SK-N-SH treated with all-trans-retinoic acid at 6 μM for 48 hours (cell line): ENCODE data around the gene LDLRAP1.
A peak's percentile ranks its signal among the peaks of the same experiment; 100 is the strongest.

Experiments
- ATAC-seq: fragments of 200-7000 bp; cut with Tn5 transposase; 3 replicates; pipeline ENCODE4 v1.9.1; 2020; ENCODE audit warnings: mild to moderate bottlenecking, moderate library complexity
- BACH2 ChIP-seq: fragments of 250-450 bp; sonication (Bioruptor Pico); IDR thresholded peaks from 2 replicates; pipeline ENCODE4 v1.9.0; 2021; ENCODE audit warnings: mild to moderate bottlenecking, borderline replicate concordance
- CSDC2 ChIP-seq: fragments of 250-450 bp; sonication (Bioruptor Pico); IDR thresholded peaks from 2 replicates; pipeline ENCODE4 v1.5.0; 2020; ENCODE audit warnings: mild to moderate bottlenecking, moderate library complexity
- ESRRG ChIP-seq: fragments of 250-450 bp; sonication (Bioruptor Pico); IDR thresholded peaks from 2 replicates; pipeline ENCODE4 v1.6.1; 2021; ENCODE audit warnings: mild to moderate bottlenecking
- GLIS3 ChIP-seq: fragments of 250-450 bp; sonication (Bioruptor Pico); IDR thresholded peaks from 2 replicates; pipeline ENCODE4 v1.5.0; 2020; ENCODE audit warnings: mild to moderate bottlenecking, moderate library complexity
- ISL1 ChIP-seq: fragments of 250-450 bp; sonication (Bioruptor Pico); IDR thresholded peaks from 2 replicates; pipeline ENCODE4 v2.1.2; 2022; ENCODE audit warnings: mild to moderate bottlenecking, moderate library complexity
- OSR1 ChIP-seq: fragments of 250-450 bp; sonication (Bioruptor Pico); IDR thresholded peaks from 2 replicates; pipeline ENCODE4 v1.8.0; 2022; ENCODE audit warnings: moderate library complexity, mild to moderate bottlenecking, inconsistent platforms
- PPARA ChIP-seq: fragments of 250-450 bp; sonication (Bioruptor Pico); IDR thresholded peaks from 2 replicates; pipeline ENCODE4 v1.5.0; 2020; ENCODE audit warnings: mild to moderate bottlenecking, borderline replicate concordance
- RARB ChIP-seq: fragments of 250-450 bp; sonication (Bioruptor Pico); IDR thresholded peaks from 2 replicates; pipeline ENCODE4 v1.8.0; 2021; ENCODE audit warnings: mild to moderate bottlenecking, moderate library complexity
- TCF4 ChIP-seq: fragments of 250-450 bp; sonication (Bioruptor Pico); IDR thresholded peaks from 2 replicates; pipeline ENCODE4 v1.8.0; 2021; ENCODE audit warnings: mild to moderate bottlenecking, moderate library complexity, borderline replicate concordance
- TOX ChIP-seq: fragments of 250-450 bp; sonication (Bioruptor Pico); IDR thresholded peaks from 2 replicates; pipeline ENCODE4 v1.8.0; 2021; ENCODE audit warnings: mild to moderate bottlenecking, moderate library complexity, borderline replicate concordance
- ZC3H10 ChIP-seq: fragments of 250-450 bp; sonication (Bioruptor Pico); IDR thresholded peaks from 2 replicates; pipeline ENCODE4 v1.5.1; 2021; ENCODE audit warnings: mild to moderate bottlenecking, moderate library complexity
- ZFP3 ChIP-seq: fragments of 250-450 bp; sonication (Bioruptor Pico); IDR thresholded peaks from 2 replicates; pipeline ENCODE4 v1.5.0; 2020; ENCODE audit warnings: mild to moderate bottlenecking, moderate library complexity
- ZNF565 ChIP-seq: fragments of 450-650 bp; formaldehyde crosslinking; conservative IDR thresholded peaks from 2 replicates; pipeline ENCODE4 v1.5.0; 2020; ENCODE audit warnings: low read depth, mild to moderate bottlenecking, moderate library complexity
- ZNF70 ChIP-seq: fragments of 450-650 bp; formaldehyde crosslinking; IDR thresholded peaks from 2 replicates; pipeline ENCODE4 v1.5.0; 2020; ENCODE audit warnings: mild to moderate bottlenecking, moderate library complexity
- ZNF8 ChIP-seq: fragments of 450-650 bp; formaldehyde crosslinking; IDR thresholded peaks from 2 replicates; pipeline ENCODE4 v1.5.0; 2020; ENCODE audit warnings: mild to moderate bottlenecking, moderate library complexity
- TF ChIP-seq, protein P1 (sequence below): fragments of 250-450 bp; sonication (Bioruptor Pico); IDR thresholded peaks from 2 replicates; pipeline ENCODE4 v1.5.0; 2020; ENCODE audit warnings: mild to moderate bottlenecking, moderate library complexity
- TF ChIP-seq, protein P2 (sequence below): fragments of 250-450 bp; sonication (Bioruptor Pico); IDR thresholded peaks from 2 replicates; pipeline ENCODE4 v1.5.1; 2020; ENCODE audit warnings: low read depth, mild to moderate bottlenecking, moderate library complexity
- TF ChIP-seq, protein P3 (sequence below): fragments of 250-450 bp; sonication (Bioruptor Pico); IDR thresholded peaks from 2 replicates; pipeline ENCODE4 v1.5.1; 2021; ENCODE audit warnings: mild to moderate bottlenecking, moderate library complexity
- TF ChIP-seq, protein P4 (sequence below): fragments of 250-450 bp; sonication (Bioruptor Pico); IDR thresholded peaks from 2 replicates; pipeline ENCODE4 v1.8.0; 2021; ENCODE audit warnings: low read depth, mild to moderate bottlenecking, moderate library complexity, borderline replicate concordance
- TF ChIP-seq, protein P5 (sequence below): fragments of 250-450 bp; sonication (Bioruptor Pico); IDR thresholded peaks from 2 replicates; pipeline ENCODE4 v1.8.0; 2020; ENCODE audit warnings: mild to moderate bottlenecking, moderate library complexity, borderline replicate concordance

Gene LDLRAP1

DNA sequence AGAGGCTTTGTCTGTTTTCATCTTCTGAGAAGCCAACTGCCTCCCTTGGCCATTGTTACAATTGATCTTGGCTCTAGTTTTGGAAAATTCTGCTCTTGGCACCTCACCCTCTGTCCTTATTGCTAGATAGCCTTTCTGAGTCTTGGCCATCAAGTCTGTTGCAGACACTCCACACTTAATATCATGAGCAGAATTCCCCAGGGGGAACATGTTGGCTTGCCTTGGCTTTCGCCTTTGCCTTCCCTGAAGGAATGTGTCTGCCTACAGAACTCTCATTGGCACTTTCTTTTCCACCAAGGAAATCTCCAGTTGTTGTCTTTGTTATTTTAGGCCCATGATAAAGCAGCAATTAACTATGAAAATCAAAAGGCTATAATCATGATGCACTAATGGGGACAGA lies 42.7 kb upstream of the LDLRAP1 start:
- no peak for ATAC-seq
- no peak for TF ChIP-seq TCF4
- no peak for TF ChIP-seq PPARA (CRISPR knock-in tag)
- TF ChIP-seq CSDC2 (CRISPR knock-in tag), result no peak
- no peak for TF ChIP-seq ISL1
- TF ChIP-seq TOX (CRISPR knock-in tag), result no peak
- TF ChIP-seq, protein P1, sequence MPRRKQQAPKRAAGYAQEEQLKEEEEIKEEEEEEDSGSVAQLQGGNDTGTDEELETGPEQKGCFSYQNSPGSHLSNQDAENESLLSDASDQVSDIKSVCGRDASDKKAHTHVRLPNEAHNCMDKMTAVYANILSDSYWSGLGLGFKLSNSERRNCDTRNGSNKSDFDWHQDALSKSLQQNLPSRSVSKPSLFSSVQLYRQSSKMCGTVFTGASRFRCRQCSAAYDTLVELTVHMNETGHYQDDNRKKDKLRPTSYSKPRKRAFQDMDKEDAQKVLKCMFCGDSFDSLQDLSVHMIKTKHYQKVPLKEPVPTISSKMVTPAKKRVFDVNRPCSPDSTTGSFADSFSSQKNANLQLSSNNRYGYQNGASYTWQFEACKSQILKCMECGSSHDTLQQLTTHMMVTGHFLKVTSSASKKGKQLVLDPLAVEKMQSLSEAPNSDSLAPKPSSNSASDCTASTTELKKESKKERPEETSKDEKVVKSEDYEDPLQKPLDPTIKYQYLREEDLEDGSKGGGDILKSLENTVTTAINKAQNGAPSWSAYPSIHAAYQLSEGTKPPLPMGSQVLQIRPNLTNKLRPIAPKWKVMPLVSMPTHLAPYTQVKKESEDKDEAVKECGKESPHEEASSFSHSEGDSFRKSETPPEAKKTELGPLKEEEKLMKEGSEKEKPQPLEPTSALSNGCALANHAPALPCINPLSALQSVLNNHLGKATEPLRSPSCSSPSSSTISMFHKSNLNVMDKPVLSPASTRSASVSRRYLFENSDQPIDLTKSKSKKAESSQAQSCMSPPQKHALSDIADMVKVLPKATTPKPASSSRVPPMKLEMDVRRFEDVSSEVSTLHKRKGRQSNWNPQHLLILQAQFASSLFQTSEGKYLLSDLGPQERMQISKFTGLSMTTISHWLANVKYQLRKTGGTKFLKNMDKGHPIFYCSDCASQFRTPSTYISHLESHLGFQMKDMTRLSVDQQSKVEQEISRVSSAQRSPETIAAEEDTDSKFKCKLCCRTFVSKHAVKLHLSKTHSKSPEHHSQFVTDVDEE (CRISPR knock-in tag), result no peak

DNA sequence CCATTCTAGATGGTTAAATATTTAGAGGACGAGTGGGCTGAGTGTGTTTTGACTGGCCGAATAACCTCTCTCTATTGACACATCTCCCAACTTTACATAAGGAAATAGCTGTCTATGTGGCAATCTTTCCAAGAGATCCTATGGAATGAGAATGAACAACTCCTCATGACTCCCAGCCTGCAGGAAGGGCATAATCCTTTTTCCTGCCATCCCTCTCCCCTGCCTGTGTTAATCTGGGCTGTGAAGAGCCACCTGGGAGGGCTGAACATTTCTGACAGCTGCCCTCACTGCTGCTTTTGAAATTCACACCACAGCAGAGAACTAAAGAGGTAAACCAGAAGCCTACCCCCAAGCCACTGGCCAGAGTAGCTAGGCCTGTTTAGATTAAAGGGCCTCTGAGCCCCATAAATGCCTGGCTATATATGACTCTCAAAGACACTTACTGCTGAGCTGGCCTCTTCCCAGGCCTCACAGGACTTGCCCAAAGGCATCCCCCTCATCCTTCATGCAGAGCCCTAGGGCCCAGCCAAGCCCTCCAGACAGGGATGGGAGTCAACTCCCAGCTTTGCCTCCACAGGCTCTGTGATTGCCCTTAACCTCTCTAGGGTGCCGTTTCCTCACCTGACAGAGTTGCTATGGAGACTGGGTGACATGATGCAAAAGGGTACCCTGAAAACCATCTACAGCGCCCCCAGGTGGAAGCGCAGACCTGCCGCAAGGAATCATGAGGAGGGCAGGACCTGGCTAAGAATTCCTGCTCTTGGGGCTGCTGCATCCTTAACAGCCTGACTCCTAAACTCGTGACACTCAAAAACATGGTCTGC lies 42.0 kb upstream of the LDLRAP1 start:
- TF ChIP-seq, protein P2, sequence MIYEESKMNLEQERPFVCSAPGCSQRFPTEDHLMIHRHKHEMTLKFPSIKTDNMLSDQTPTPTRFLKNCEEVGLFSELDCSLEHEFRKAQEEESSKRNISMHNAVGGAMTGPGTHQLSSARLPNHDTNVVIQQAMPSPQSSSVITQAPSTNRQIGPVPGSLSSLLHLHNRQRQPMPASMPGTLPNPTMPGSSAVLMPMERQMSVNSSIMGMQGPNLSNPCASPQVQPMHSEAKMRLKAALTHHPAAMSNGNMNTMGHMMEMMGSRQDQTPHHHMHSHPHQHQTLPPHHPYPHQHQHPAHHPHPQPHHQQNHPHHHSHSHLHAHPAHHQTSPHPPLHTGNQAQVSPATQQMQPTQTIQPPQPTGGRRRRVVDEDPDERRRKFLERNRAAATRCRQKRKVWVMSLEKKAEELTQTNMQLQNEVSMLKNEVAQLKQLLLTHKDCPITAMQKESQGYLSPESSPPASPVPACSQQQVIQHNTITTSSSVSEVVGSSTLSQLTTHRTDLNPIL (CRISPR knock-in tag), result no peak
- TF ChIP-seq BACH2 (CRISPR knock-in tag), result no peak
- no peak for TF ChIP-seq ZNF565 (CRISPR knock-in tag)
- TF ChIP-seq ZNF8 (CRISPR knock-in tag), result no peak
- TF ChIP-seq OSR1 (CRISPR knock-in tag), result no peak
- no peak for TF ChIP-seq ZNF70 (CRISPR knock-in tag)
- TF ChIP-seq PPARA (CRISPR knock-in tag), result no peak
- TF ChIP-seq CSDC2 (CRISPR knock-in tag), result no peak
- no peak for TF ChIP-seq GLIS3 (CRISPR knock-in tag)
- TF ChIP-seq, protein P3, sequence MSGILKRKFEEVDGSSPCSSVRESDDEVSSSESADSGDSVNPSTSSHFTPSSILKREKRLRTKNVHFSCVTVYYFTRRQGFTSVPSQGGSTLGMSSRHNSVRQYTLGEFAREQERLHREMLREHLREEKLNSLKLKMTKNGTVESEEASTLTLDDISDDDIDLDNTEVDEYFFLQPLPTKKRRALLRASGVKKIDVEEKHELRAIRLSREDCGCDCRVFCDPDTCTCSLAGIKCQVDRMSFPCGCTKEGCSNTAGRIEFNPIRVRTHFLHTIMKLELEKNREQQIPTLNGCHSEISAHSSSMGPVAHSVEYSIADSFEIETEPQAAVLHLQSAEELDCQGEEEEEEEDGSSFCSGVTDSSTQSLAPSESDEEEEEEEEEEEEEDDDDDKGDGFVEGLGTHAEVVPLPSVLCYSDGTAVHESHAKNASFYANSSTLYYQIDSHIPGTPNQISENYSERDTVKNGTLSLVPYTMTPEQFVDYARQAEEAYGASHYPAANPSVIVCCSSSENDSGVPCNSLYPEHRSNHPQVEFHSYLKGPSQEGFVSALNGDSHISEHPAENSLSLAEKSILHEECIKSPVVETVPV, result no peak
- TF ChIP-seq RARB, result no peak
- TF ChIP-seq, protein P4, sequence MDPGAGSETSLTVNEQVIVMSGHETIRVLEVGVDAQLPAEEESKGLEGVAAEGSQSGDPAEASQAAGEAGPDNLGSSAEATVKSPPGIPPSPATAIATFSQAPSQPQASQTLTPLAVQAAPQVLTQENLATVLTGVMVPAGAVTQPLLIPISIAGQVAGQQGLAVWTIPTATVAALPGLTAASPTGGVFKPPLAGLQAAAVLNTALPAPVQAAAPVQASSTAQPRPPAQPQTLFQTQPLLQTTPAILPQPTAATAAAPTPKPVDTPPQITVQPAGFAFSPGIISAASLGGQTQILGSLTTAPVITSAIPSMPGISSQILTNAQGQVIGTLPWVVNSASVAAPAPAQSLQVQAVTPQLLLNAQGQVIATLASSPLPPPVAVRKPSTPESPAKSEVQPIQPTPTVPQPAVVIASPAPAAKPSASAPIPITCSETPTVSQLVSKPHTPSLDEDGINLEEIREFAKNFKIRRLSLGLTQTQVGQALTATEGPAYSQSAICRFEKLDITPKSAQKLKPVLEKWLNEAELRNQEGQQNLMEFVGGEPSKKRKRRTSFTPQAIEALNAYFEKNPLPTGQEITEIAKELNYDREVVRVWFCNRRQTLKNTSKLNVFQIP, result no peak
- ATAC-seq, result no peak

DNA sequence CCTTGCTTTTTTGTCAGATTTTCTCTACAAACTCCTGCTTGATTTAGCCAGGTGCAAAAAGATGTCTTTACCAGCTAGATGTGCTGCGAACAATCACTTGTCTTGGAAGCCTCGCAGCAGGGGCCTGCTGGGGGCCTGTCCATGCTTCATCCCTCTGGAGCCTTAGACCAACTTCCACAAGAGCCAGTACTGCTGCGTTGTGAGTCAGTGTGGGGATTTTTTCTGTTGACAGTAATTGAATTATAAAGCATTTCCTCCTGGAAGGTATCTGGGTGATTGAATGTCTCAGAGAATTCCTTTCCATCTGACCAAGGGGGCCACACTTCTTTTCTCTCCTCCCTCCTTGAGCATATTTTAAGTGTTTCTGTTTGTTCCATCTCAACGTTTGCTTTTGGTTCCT lies 40.4 kb upstream of the LDLRAP1 start:
- TF ChIP-seq, protein P5, sequence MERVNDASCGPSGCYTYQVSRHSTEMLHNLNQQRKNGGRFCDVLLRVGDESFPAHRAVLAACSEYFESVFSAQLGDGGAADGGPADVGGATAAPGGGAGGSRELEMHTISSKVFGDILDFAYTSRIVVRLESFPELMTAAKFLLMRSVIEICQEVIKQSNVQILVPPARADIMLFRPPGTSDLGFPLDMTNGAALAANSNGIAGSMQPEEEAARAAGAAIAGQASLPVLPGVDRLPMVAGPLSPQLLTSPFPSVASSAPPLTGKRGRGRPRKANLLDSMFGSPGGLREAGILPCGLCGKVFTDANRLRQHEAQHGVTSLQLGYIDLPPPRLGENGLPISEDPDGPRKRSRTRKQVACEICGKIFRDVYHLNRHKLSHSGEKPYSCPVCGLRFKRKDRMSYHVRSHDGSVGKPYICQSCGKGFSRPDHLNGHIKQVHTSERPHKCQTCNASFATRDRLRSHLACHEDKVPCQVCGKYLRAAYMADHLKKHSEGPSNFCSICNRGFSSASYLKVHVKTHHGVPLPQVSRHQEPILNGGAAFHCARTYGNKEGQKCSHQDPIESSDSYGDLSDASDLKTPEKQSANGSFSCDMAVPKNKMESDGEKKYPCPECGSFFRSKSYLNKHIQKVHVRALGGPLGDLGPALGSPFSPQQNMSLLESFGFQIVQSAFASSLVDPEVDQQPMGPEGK (CRISPR knock-in tag), result peak; percentile 70; the same call in 1 of the 2 replicates
- TF ChIP-seq ZC3H10 (CRISPR knock-in tag) (no peak), ESRRG (CRISPR knock-in tag) (no peak), CSDC2 (CRISPR knock-in tag) (no peak), ISL1 (peak; percentile 82), ZFP3 (CRISPR knock-in tag) (0 out of 2 replicates have a peak, but pooled peaks have one; percentile 24), ZNF565 (CRISPR knock-in tag) (no peak), ZNF70 (CRISPR knock-in tag) (no peak), RARB (no peak)
- TF ChIP-seq, protein P1 (CRISPR knock-in tag), result no peak
- TF ChIP-seq, protein P2 (CRISPR knock-in tag), result peak; percentile 53; the same call in 1 of the 2 replicates
- TF ChIP-seq, protein P4, result 0 out of 2 replicates have a peak, but pooled peaks have one; percentile 68
- ATAC-seq, result peak; percentile 90
